HEK293 (cell line): ENCODE measurements around the gene CRLF2.

Experiments
- CTCF ChIA-PET: fragments of 350-600 bp; formaldehyde crosslinking; extraction: SDS; loops from one replicate; lab custom pipeline; 2021; ENCODE audit warnings: antibody characterized with exemption; lab: Yijun Ruan, JAX
- POLR2A ChIA-PET: fragments of 300-600 bp; formaldehyde crosslinking; extraction: SDS; loops from one replicate; lab custom pipeline; 2020; ENCODE audit warnings: antibody characterized with exemption, inconsistent platforms; lab: Yijun Ruan, JAX
- H3K27ac ChIP-seq: fragments of 200-500 bp; sonication (Bioruptor generic); 2 replicates; pipeline ENCODE4 v1.5.1; 2014; ENCODE audit warnings: low read depth, low read length, control low read depth, inconsistent platforms; ENCODE audit errors: extremely low read depth
- H3K36me3 ChIP-seq, 2 experiments: fragments of 200-500 bp in 1 of 2; sonication (Bioruptor generic) in 1 of 2; 1 replicate in 1 of 2; 2 replicates in 1 of 2; pipeline ENCODE4 v1.5.1; 2014 to 2017; ENCODE audit warnings: inconsistent platforms in 2 of 2, low read length in 2 of 2; ENCODE audit not compliant: control insufficient read depth in 2 of 2, insufficient read depth in 1 of 2
- H3K4me1 ChIP-seq: fragments of 200-500 bp; sonication (Bioruptor generic); 2 replicates; pipeline ENCODE4 v1.5.1; 2014; ENCODE audit warnings: mild to moderate bottlenecking, low read length, inconsistent platforms; ENCODE audit not compliant: control insufficient read depth, insufficient read depth
- H3K4me3 ChIP-seq: 2 replicates; pipeline ENCODE4 v1.5.1; 2011; ENCODE audit warnings: low read depth, mild to moderate bottlenecking, control low read depth, low read length, moderate library complexity
- H3K9me3 ChIP-seq: fragments of 200-500 bp; sonication (Bioruptor generic); 2 replicates; pipeline ENCODE4 v1.5.1; 2014; ENCODE audit warnings: low read depth, low read length, inconsistent platforms; ENCODE audit not compliant: control insufficient read depth, insufficient read depth
- IKZF3 ChIP-seq: fragments of 450-650 bp; IDR thresholded peaks from 2 replicates; pipeline ENCODE4 v1.5.0; 2018; ENCODE audit warnings: missing biosample characterization, mild to moderate bottlenecking, missing genetic modification characterization, moderate library complexity
- KLF17 ChIP-seq: fragments of 450-650 bp; formaldehyde crosslinking; IDR thresholded peaks from 2 replicates; pipeline ENCODE4 v1.5.1; 2016; ENCODE audit warnings: missing biosample characterization, missing genetic modification characterization
- WT1 ChIP-seq: fragments of 450-650 bp; formaldehyde crosslinking; IDR thresholded peaks from 2 replicates; pipeline ENCODE4 v1.5.1; 2016; ENCODE audit warnings: missing biosample characterization, missing genetic modification characterization
- ZFP3 ChIP-seq: fragments of 450-650 bp; formaldehyde crosslinking; IDR thresholded peaks from 2 replicates; pipeline ENCODE4 v1.5.1; 2016; ENCODE audit warnings: low read depth, missing biosample characterization, missing genetic modification characterization
- ZFP37 ChIP-seq: fragments of 450-650 bp; formaldehyde crosslinking; IDR thresholded peaks from 2 replicates; pipeline ENCODE4 v1.5.1; 2016; ENCODE audit warnings: missing biosample characterization, missing genetic modification characterization
- ZNF10 ChIP-seq: fragments of 450-650 bp; formaldehyde crosslinking; IDR thresholded peaks from 2 replicates; pipeline ENCODE4 v1.5.1; 2017; ENCODE audit warnings: missing biosample characterization, missing genetic modification characterization
- ZNF146 ChIP-seq: fragments of 450-650 bp; formaldehyde crosslinking; IDR thresholded peaks from 2 replicates; pipeline ENCODE4 v1.5.1; 2016; ENCODE audit warnings: missing biosample characterization, missing genetic modification characterization
- ZNF202 ChIP-seq: fragments of 450-650 bp; formaldehyde crosslinking; IDR thresholded peaks from 2 replicates; pipeline ENCODE4 v1.5.1; 2016; ENCODE audit warnings: missing biosample characterization, missing genetic modification characterization, borderline replicate concordance
- ZNF211 ChIP-seq: fragments of 450-650 bp; formaldehyde crosslinking; IDR thresholded peaks from 2 replicates; pipeline ENCODE4 v1.5.1; 2016; ENCODE audit warnings: low read depth, missing biosample characterization, missing genetic modification characterization
- ZNF214 ChIP-seq: fragments of 450-650 bp; formaldehyde crosslinking; IDR thresholded peaks from 2 replicates; pipeline ENCODE4 v1.5.1; 2017; ENCODE audit warnings: missing biosample characterization, mild to moderate bottlenecking, missing genetic modification characterization, borderline replicate concordance
- ZNF510 ChIP-seq: fragments of 450-650 bp; formaldehyde crosslinking; IDR thresholded peaks from 2 replicates; pipeline ENCODE4 v1.5.1; 2018; ENCODE audit warnings: mild to moderate bottlenecking, missing genetic modification characterization, missing biosample characterization; ENCODE audit not compliant: insufficient replicate concordance
- ZNF561 ChIP-seq: fragments of 450-650 bp; IDR thresholded peaks from 2 replicates; pipeline ENCODE4 v1.5.1; 2018; ENCODE audit warnings: missing biosample characterization, missing genetic modification characterization, borderline replicate concordance
- ZNF626 ChIP-seq: fragments of 450-650 bp; sonication (Bioruptor Pico); formaldehyde crosslinking; IDR thresholded peaks from 2 replicates; pipeline ENCODE4 v1.5.1; 2018; ENCODE audit warnings: missing biosample characterization, missing genetic modification characterization, inconsistent platforms
- ZNF645 ChIP-seq: fragments of 450-650 bp; formaldehyde crosslinking; IDR thresholded peaks from 2 replicates; pipeline ENCODE4; 2016; ENCODE audit warnings: missing biosample characterization, missing genetic modification characterization
- ZNF677 ChIP-seq: fragments of 450-650 bp; IDR thresholded peaks from 2 replicates; pipeline ENCODE4 v1.5.0; 2018; ENCODE audit warnings: missing biosample characterization, mild to moderate bottlenecking, missing genetic modification characterization, moderate library complexity
- ZNF747 ChIP-seq: fragments of 450-650 bp; formaldehyde crosslinking; IDR thresholded peaks from 2 replicates; pipeline ENCODE4 v1.5.1; 2016; ENCODE audit warnings: missing biosample characterization, missing genetic modification characterization
- TF ChIP-seq, protein P1 (sequence below): fragments of 450-650 bp; formaldehyde crosslinking; IDR thresholded peaks from 2 replicates; pipeline ENCODE4 v1.5.1; 2016; ENCODE audit warnings: missing biosample characterization, missing genetic modification characterization
- TF ChIP-seq, protein P2 (sequence below): fragments of 450-650 bp; formaldehyde crosslinking; IDR thresholded peaks from 2 replicates; pipeline ENCODE4 v1.5.1; 2017; ENCODE audit warnings: missing biosample characterization, missing genetic modification characterization
- TF ChIP-seq, protein P3 (sequence below): fragments of 450-650 bp; formaldehyde crosslinking; optimal IDR thresholded peaks from 2 replicates; pipeline ENCODE3; 2016; ENCODE audit warnings: missing biosample characterization, mild to moderate bottlenecking, missing genetic modification characterization
- TF ChIP-seq, protein P4 (sequence below): fragments of 450-650 bp; formaldehyde crosslinking; IDR thresholded peaks from 2 replicates; pipeline ENCODE4 v1.5.1; 2016; ENCODE audit warnings: missing biosample characterization, missing genetic modification characterization

The CRLF2 gene

GRCh38 chrX:1207496-1208025 is 4.9 kb downstream of the CRLF2 start (continued):
- TF ChIP-seq ZNF626 (tag by site-specific recombination), result no peak
- no peak for TF ChIP-seq ZNF747 (tag by site-specific recombination)
- TF ChIP-seq ZNF677 (tag by site-specific recombination), result no peak
- TF ChIP-seq, protein P1, sequence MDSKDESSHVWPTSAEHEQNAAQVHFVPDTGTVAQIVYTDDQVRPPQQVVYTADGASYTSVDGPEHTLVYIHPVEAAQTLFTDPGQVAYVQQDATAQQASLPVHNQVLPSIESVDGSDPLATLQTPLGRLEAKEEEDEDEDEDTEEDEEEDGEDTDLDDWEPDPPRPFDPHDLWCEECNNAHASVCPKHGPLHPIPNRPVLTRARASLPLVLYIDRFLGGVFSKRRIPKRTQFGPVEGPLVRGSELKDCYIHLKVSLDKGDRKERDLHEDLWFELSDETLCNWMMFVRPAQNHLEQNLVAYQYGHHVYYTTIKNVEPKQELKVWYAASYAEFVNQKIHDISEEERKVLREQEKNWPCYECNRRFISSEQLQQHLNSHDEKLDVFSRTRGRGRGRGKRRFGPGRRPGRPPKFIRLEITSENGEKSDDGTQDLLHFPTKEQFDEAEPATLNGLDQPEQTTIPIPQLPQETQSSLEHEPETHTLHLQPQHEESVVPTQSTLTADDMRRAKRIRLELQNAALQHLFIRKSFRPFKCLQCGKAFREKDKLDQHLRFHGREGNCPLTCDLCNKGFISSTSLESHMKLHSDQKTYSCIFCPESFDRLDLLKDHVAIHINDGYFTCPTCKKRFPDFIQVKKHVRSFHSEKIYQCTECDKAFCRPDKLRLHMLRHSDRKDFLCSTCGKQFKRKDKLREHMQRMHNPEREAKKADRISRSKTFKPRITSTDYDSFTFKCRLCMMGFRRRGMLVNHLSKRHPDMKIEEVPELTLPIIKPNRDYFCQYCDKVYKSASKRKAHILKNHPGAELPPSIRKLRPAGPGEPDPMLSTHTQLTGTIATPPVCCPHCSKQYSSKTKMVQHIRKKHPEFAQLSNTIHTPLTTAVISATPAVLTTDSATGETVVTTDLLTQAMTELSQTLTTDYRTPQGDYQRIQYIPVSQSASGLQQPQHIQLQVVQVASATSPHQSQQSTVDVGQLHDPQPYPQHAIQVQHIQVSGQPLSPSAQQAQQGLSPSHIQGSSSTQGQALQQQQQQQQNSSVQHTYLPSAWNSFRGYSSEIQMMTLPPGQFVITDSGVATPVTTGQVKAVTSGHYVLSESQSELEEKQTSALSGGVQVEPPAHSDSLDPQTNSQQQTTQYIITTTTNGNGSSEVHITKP (tag by site-specific recombination), result no peak
- TF ChIP-seq, protein P2, sequence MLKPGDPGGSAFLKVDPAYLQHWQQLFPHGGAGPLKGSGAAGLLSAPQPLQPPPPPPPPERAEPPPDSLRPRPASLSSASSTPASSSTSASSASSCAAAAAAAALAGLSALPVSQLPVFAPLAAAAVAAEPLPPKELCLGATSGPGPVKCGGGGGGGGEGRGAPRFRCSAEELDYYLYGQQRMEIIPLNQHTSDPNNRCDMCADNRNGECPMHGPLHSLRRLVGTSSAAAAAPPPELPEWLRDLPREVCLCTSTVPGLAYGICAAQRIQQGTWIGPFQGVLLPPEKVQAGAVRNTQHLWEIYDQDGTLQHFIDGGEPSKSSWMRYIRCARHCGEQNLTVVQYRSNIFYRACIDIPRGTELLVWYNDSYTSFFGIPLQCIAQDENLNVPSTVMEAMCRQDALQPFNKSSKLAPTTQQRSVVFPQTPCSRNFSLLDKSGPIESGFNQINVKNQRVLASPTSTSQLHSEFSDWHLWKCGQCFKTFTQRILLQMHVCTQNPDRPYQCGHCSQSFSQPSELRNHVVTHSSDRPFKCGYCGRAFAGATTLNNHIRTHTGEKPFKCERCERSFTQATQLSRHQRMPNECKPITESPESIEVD (tag by site-specific recombination), result no peak
- TF ChIP-seq, protein P3, sequence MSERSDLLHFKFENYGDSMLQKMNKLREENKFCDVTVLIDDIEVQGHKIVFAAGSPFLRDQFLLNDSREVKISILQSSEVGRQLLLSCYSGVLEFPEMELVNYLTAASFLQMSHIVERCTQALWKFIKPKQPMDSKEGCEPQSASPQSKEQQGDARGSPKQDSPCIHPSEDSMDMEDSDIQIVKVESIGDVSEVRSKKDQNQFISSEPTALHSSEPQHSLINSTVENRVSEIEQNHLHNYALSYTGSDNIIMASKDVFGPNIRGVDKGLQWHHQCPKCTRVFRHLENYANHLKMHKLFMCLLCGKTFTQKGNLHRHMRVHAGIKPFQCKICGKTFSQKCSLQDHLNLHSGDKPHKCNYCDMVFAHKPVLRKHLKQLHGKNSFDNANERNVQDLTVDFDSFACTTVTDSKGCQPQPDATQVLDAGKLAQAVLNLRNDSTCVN (tag by site-specific recombination), result no peak
- no peak for TF ChIP-seq IKZF3 (tag by site-specific recombination)
- TF ChIP-seq ZNF211 (tag by site-specific recombination), result no peak
- TF ChIP-seq ZNF645 (tag by site-specific recombination), result no peak
- TF ChIP-seq WT1 (tag by site-specific recombination), result no peak

GRCh38 chrX:1205681-1206611 is 6.5 kb downstream of the CRLF2 start:
- ChIA-PET POLR2A (no interaction called here), CTCF (no interaction called here)
- no peak overlapping the region for H3K27ac ChIP-seq
- no peaks in the 10 kb centered on the region for H3K36me3 ChIP-seq
- H3K4me3 ChIP-seq, result peak overlapping the region; percentile 24
- no peaks in the 10 kb centered on the region for H3K4me1 ChIP-seq
- H3K9me3 ChIP-seq, result no peaks in the 10 kb centered on the region
- TF ChIP-seq ZFP3 (tag by site-specific recombination) (no peak), KLF17 (no peak), ZNF202 (tag by site-specific recombination) (no peak), ZNF214 (tag by site-specific recombination) (no peak), ZFP37 (tag by site-specific recombination) (no peak), ZNF561 (tag by site-specific recombination) (0 out of 2 replicates have a peak, but pooled peaks have one; percentile 43), ZNF146 (tag by site-specific recombination) (0 out of 2 replicates have a peak, but pooled peaks have one; percentile 20), ZNF626 (tag by site-specific recombination) (no peak), ZNF10 (tag by site-specific recombination) (peak; percentile 95), ZNF510 (no peak)
- TF ChIP-seq, protein P4, sequence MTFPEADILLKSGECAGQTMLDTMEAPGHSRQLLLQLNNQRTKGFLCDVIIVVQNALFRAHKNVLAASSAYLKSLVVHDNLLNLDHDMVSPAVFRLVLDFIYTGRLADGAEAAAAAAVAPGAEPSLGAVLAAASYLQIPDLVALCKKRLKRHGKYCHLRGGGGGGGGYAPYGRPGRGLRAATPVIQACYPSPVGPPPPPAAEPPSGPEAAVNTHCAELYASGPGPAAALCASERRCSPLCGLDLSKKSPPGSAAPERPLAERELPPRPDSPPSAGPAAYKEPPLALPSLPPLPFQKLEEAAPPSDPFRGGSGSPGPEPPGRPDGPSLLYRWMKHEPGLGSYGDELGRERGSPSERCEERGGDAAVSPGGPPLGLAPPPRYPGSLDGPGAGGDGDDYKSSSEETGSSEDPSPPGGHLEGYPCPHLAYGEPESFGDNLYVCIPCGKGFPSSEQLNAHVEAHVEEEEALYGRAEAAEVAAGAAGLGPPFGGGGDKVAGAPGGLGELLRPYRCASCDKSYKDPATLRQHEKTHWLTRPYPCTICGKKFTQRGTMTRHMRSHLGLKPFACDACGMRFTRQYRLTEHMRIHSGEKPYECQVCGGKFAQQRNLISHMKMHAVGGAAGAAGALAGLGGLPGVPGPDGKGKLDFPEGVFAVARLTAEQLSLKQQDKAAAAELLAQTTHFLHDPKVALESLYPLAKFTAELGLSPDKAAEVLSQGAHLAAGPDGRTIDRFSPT (tag by site-specific recombination), result no peak
